Mesenchymal stem cell (in vitro differentiated cells and primary cell): ENCODE measurements around the gene DTNBP1.
A peak's percentile ranks its signal among the peaks of the same experiment; 100 is the strongest.

ENCODE experiments used
- DNase-seq: peaks from one replicate; pipeline ENCODE4 v3.0.0-alpha.2; 2013
- H2AFZ ChIP-seq: one replicate; pipeline ENCODE4 v1.6.1; 2013; ENCODE audit warnings: low read depth, mild to moderate bottlenecking, control low read depth, inconsistent platforms, low read length, moderate library complexity
- H2AK5ac ChIP-seq: 2 replicates; pipeline ENCODE4 v1.6.1; 2013; ENCODE audit warnings: low read length, moderate library complexity, mild to moderate bottlenecking, inconsistent platforms; ENCODE audit not compliant: severe bottlenecking
- H2BK120ac ChIP-seq: one replicate; pipeline ENCODE4 v1.6.1; 2013; ENCODE audit warnings: low read depth, mild to moderate bottlenecking, inconsistent platforms, low read length, moderate library complexity
- H2BK12ac ChIP-seq, 2 experiments: one replicate each; pipeline ENCODE4 v1.6.1; 2013; ENCODE audit warnings: inconsistent platforms in 2 of 2, low read length in 2 of 2, mild to moderate bottlenecking in 2 of 2, moderate library complexity in 2 of 2, control low read depth in 1 of 2
- H2BK15ac ChIP-seq: one replicate; pipeline ENCODE4 v1.6.1; 2013; ENCODE audit warnings: mild to moderate bottlenecking, low read depth, inconsistent platforms; ENCODE audit not compliant: poor library complexity, severe bottlenecking
- H2BK5ac ChIP-seq: 2 replicates; pipeline ENCODE4 v1.6.1; 2013; ENCODE audit warnings: low read depth, mild to moderate bottlenecking, low read length, control low read depth, inconsistent platforms; ENCODE audit not compliant: poor library complexity, severe bottlenecking
- H3K14ac ChIP-seq, 2 experiments: one replicate each; pipeline ENCODE4 v1.6.1; 2013; ENCODE audit warnings: inconsistent platforms in 2 of 2, low read length in 2 of 2, control low read depth in 1 of 2, mild to moderate bottlenecking in 1 of 2, moderate library complexity in 1 of 2
- H3K18ac ChIP-seq, 2 experiments: one replicate each; pipeline ENCODE4 v1.6.1; 2013; ENCODE audit warnings: inconsistent platforms in 2 of 2, low read length in 2 of 2, control low read depth in 1 of 2, low read depth in 1 of 2, mild to moderate bottlenecking in 1 of 2
- H3K23ac ChIP-seq, 2 experiments: one replicate each; pipeline ENCODE4 v1.6.1; 2013; ENCODE audit warnings: inconsistent platforms in 2 of 2, low read length in 2 of 2, mild to moderate bottlenecking in 2 of 2, moderate library complexity in 2 of 2, control low read depth in 1 of 2
- H3K27ac ChIP-seq: 2 replicates; pipeline ENCODE4 v1.5.1; 2013; ENCODE audit warnings: mild to moderate bottlenecking, moderate library complexity, low read length, control low read depth, inconsistent platforms; ENCODE audit not compliant: poor library complexity, severe bottlenecking
- H3K27me3 ChIP-seq, 2 experiments: 2 replicates each; pipeline versions ENCODE4 v1.6.1 to v1.7.0; 2013; ENCODE audit warnings: low read length in 2 of 2, mild to moderate bottlenecking in 2 of 2, moderate library complexity in 2 of 2, control low read depth in 1 of 2, inconsistent platforms in 1 of 2; ENCODE audit not compliant: control insufficient read depth in 1 of 2, insufficient read depth in 1 of 2
- H3K36me3 ChIP-seq, 2 experiments: 2 replicates each; pipeline versions ENCODE4 v1.6.1 to v1.7.0; 2013; ENCODE audit warnings: low read length in 2 of 2, control low read depth in 1 of 2, inconsistent platforms in 1 of 2, low read depth in 1 of 2, mild to moderate bottlenecking in 1 of 2; ENCODE audit not compliant: insufficient read depth in 2 of 2, control insufficient read depth in 1 of 2
- H3K4ac ChIP-seq, 2 experiments: one replicate each; pipeline ENCODE4 v1.6.1; 2013; ENCODE audit warnings: inconsistent platforms in 2 of 2, low read length in 2 of 2, mild to moderate bottlenecking in 2 of 2, moderate library complexity in 2 of 2, control low read depth in 1 of 2, low read depth in 1 of 2
- H3K4me1 ChIP-seq: 2 replicates; pipeline ENCODE4 v1.6.1; 2013; ENCODE audit warnings: low read depth, low read length, control low read depth; ENCODE audit not compliant: control insufficient read depth, insufficient read depth
- H3K4me2 ChIP-seq: 2 replicates; pipeline ENCODE4 v1.6.1; 2013; ENCODE audit warnings: low read length, mild to moderate bottlenecking, inconsistent platforms; ENCODE audit not compliant: poor library complexity, severe bottlenecking
- H3K4me3 ChIP-seq, 2 experiments: 2 replicates each; pipeline versions ENCODE4 v1.5.1 to v1.7.0; 2013; ENCODE audit warnings: low read length in 2 of 2, mild to moderate bottlenecking in 2 of 2, control low read depth in 1 of 2, low read depth in 1 of 2; ENCODE audit not compliant: insufficient read depth in 1 of 2
- H3K79me1 ChIP-seq: replicated peaks from 2 replicates; pipeline ENCODE4 v1.6.1; 2013; ENCODE audit warnings: mild to moderate bottlenecking, control low read depth, low read length, inconsistent platforms; ENCODE audit not compliant: poor library complexity, severe bottlenecking
- H3K9ac ChIP-seq: 2 replicates; pipeline ENCODE4 v1.7.0; 2013; ENCODE audit warnings: mild to moderate bottlenecking, low read length, moderate library complexity
- H3K9me3 ChIP-seq: 2 replicates; pipeline ENCODE4 v1.7.0; 2013; ENCODE audit warnings: mild to moderate bottlenecking, low read length; ENCODE audit not compliant: control insufficient read depth
- H4K8ac ChIP-seq: one replicate; pipeline ENCODE4 v1.6.1; 2013; ENCODE audit warnings: inconsistent platforms, mild to moderate bottlenecking, low read length, moderate library complexity
- H4K91ac ChIP-seq: one replicate; pipeline ENCODE4 v1.6.1; 2013; ENCODE audit warnings: mild to moderate bottlenecking, low read length, inconsistent platforms
- WGBS: methylation state at CpG from one replicate; pipeline ENCODE4 v1.1.7; 2013; ENCODE audit warnings: mixed read lengths; 5-methylcytosine and 5-hydroxymethylcytosine counted together

Gene DTNBP1

DNA sequence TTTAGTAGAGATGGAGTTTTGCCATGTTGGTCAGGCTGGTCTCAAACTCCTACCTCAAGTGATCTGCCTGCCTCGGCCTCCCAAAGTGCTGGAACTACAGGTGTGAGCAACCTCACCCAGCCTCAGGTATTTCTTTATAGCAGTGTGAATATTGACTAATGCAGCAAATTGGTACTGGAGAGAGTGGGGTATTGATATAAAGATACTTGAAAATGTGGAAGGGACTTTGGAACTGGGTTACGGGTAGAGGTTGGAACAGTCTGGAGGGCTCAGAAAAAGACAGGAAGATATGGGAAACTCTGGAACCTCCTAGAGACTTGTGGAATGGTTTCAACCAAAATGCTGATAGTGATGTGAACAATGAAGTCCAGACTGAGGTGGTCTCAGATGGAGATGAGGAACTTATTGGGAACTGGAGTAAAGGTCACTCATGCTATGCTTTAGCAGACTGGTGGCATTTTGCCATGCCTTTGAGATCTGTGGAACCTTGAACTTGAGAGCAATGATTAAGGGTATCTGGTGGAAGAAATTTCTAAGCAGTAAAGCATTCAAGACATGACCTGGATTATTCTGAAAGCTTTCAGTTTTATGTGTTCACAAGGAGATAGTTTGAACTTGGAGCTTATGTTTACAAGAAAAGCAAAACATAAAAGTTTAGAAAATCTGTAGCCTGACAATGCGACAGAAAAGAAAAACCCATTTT, 127.2 kb downstream of the DTNBP1 start:
- Histone ChIP-seq H3K4me1 (peaks cover 5% of the 10 kb centered on the region), H3K27me3 (no peaks in the 10 kb centered on the region), H3K79me1 (peaks cover 26% of the 10 kb centered on the region), H3K4me3 (no peak overlapping the region), H2BK120ac (no peak overlapping the region), H3K9ac (no peak overlapping the region), H3K23ac (no peak overlapping the region), H3K4me2 (no peak overlapping the region), H2BK5ac (no peak overlapping the region), H4K91ac (no peak overlapping the region), H3K4ac (no peak overlapping the region), H2AK5ac (no peak overlapping the region), H3K27ac (no peak overlapping the region), H2BK15ac (no peak overlapping the region), H3K36me3 (peaks cover 13 to 27% of the 10 kb centered on the region in 2 experiments), H2BK12ac (no peak overlapping the region), H3K14ac (no peak overlapping the region), H3K18ac (no peak overlapping the region), H2AFZ (no peak overlapping the region), H3K9me3 (no peaks in the 10 kb centered on the region), H4K8ac (no peak overlapping the region)
- no peak for DNase-seq
- WGBS: over 99% methylated on average over 3 of the region's 3 CpGs

DNA sequence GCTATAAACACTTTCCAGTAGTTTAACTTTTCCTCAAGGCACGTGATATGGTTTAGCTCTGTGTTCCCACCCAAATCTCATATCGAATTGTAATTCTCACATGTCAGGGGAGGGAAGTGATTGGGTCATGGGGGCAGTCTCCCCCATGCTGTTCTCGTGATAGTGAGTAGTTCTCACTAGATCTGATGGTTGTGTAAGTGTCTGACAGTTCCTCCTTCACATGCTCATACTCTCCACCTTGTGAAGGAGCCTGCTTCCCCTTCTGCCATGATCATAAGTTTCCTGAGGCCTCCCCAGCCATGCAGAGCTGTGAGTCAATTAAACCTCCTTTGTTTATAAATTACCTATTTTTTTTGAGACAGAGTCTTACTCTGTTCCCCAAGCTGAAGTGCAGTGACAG, 127.9 kb downstream of the DTNBP1 start:
- H4K91ac ChIP-seq: no peak overlapping the region
- H3K23ac ChIP-seq: no peak overlapping the region
- WGBS: 100% methylated on average over 2 of the region's 3 CpGs
- H3K27me3 ChIP-seq: no peaks in the 10 kb centered on the region
- no peak overlapping the region for H3K4ac ChIP-seq
- H2BK15ac ChIP-seq: no peak overlapping the region
- H3K14ac ChIP-seq: no peak overlapping the region
- no peak overlapping the region for H3K27ac ChIP-seq
- no peaks in the 10 kb centered on the region for H3K9me3 ChIP-seq
- no peak overlapping the region for H3K4me2 ChIP-seq
- no peak overlapping the region for H4K8ac ChIP-seq
- no peak overlapping the region for H2AK5ac ChIP-seq
- H2BK120ac ChIP-seq: no peak overlapping the region
- H3K36me3 ChIP-seq: peaks cover 19 to 31% of the 10 kb centered on the region in 2 experiments
- no peak overlapping the region for H2BK12ac ChIP-seq
- H3K18ac ChIP-seq: no peak overlapping the region
- H3K4me1 ChIP-seq: peaks cover 3% of the 10 kb centered on the region
- H3K79me1 ChIP-seq: peaks cover 26% of the 10 kb centered on the region
- no peak overlapping the region for H3K9ac ChIP-seq
- no peak for DNase-seq
- H2BK5ac ChIP-seq: no peak overlapping the region
- H2AFZ ChIP-seq: no peak overlapping the region
- no peak overlapping the region for H3K4me3 ChIP-seq

DNA sequence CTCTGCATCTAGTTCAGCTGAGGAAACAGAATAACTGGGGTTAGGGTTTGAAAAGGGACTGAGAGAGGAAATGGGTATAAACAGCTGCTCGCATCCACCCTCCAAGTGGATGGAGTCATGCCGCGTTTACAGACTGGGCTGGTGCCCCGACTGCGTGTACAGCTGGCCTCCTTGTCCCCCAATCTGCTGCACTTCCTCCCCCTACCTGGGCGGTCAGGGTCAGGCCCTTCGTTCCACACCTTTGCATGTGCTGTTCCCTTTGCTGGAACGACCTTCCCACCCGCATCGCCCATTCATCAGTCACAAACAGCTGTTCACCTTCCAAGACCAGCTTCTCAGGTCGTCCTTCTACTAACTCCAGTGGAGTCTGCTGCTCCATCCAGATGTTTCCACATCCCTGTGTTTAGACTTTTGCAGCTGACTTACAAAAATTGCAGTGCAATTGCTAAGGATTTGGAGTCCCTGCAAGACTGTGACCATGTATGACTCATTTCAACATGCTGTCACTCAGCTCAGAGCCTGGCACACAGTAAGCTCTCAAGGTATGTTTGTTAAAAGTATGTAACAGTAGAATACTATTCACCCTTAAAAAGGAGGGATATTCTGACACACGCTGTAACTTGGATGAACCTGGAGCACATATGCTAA, 129.3 kb downstream of the DTNBP1 start:
- no peak overlapping the region for H2AFZ ChIP-seq
- H3K4ac ChIP-seq: no peak overlapping the region
- no peak overlapping the region for H3K4me3 ChIP-seq
- 93% methylated on average over 12 of the region's 12 CpGs for WGBS
- no peak overlapping the region for H3K4me2 ChIP-seq
- H2BK5ac ChIP-seq: no peak overlapping the region
- no peaks in the 10 kb centered on the region for H3K9me3 ChIP-seq
- peaks cover 26 to 31% of the 10 kb centered on the region in 2 experiments for H3K36me3 ChIP-seq
- peak; percentile 60 for DNase-seq
- no peak overlapping the region for H3K14ac ChIP-seq
- no peak overlapping the region for H2BK12ac ChIP-seq
- H2AK5ac ChIP-seq: no peak overlapping the region
- H3K79me1 ChIP-seq: peaks cover 29% of the 10 kb centered on the region
- H3K4me1 ChIP-seq: peaks cover 7% of the 10 kb centered on the region
- H2BK120ac ChIP-seq: no peak overlapping the region
- H3K23ac ChIP-seq: no peak overlapping the region
- H4K91ac ChIP-seq: no peak overlapping the region
- no peak overlapping the region for H3K9ac ChIP-seq
- H4K8ac ChIP-seq: no peak overlapping the region
- no peak overlapping the region for H2BK15ac ChIP-seq
- H3K18ac ChIP-seq: no peak overlapping the region
- no peaks in the 10 kb centered on the region for H3K27me3 ChIP-seq
- H3K27ac ChIP-seq: no peak overlapping the region

DNA sequence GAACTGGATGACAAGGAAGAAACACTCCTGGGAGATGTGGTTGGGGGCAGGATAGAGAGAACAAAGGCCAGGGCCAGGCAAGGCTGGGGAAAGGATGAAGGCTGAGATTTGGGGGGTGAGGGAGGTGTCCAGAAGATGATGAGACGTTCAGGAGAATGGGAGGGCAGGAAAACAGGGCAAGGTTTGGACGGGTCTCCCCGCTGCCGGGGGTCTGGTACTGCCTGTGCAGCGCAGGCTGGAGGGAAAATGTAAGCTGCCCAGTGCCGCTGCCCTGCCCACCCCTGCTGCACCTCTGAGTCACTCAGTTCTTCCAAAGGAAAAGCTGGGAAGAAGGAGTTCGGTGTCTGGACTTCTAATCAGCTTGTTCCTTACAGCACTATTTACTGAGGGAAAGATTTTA, 130.9 kb downstream of the DTNBP1 start:
- no peak for DNase-seq
- H4K91ac ChIP-seq: no peak overlapping the region
- peaks cover 31% of the 10 kb centered on the region for H3K79me1 ChIP-seq
- H3K4me1 ChIP-seq: peaks cover 7% of the 10 kb centered on the region
- no peak overlapping the region for H3K23ac ChIP-seq
- no peak overlapping the region for H2AFZ ChIP-seq
- H3K18ac ChIP-seq: no peak overlapping the region
- peaks cover 30 to 37% of the 10 kb centered on the region in 2 experiments for H3K36me3 ChIP-seq
- H3K4me2 ChIP-seq: no peak overlapping the region
- peaks cover 8% of the 10 kb centered on the region for H3K9me3 ChIP-seq
- no peak overlapping the region for H2BK12ac ChIP-seq
- H2BK120ac ChIP-seq: no peak overlapping the region
- H2BK15ac ChIP-seq: no peak overlapping the region
- H3K14ac ChIP-seq: no peak overlapping the region
- no peak overlapping the region for H3K4me3 ChIP-seq
- WGBS: 100% methylated on average over 5 of the region's 7 CpGs
- no peak overlapping the region for H2BK5ac ChIP-seq
- H2AK5ac ChIP-seq: no peak overlapping the region
- no peak overlapping the region for H3K4ac ChIP-seq
- H3K27ac ChIP-seq: no peak overlapping the region
- no peak overlapping the region for H3K9ac ChIP-seq
- no peaks in the 10 kb centered on the region for H3K27me3 ChIP-seq
- no peak overlapping the region for H4K8ac ChIP-seq
